PC-3 (cell line): ENCODE data around the gene TSC22D4. TPM values are rescaled to one million over a fixed set of nuclear protein-coding genes. Genes with fewer than 3 reads are reported as not detected.
"Not testable (repeated sequence)": the region's sequence is repeated elsewhere in the genome, so short reads cannot be mapped to it uniquely, and the experiment has no call there.

ENCODE experiments used
- ATAC-seq: fragments of 200-7000 bp; cut with Tn5 transposase; 2 replicates; pipeline ENCODE4 v1.9.1; 2020; ENCODE audit warnings: mild to moderate bottlenecking, moderate library complexity
- BruUV-seq: library from RNA; stranded (reverse); fragments of 400-500 nt; replicated peaks from 2 replicates; lab custom pipeline; 2021; lab: Mats Ljungman, UMichigan
- CTCF ChIA-PET: fragments of 300-600 bp; sonication (Branson Sonifier 250); formaldehyde crosslinking; loops from one replicate; lab custom pipeline; 2022; ENCODE audit warnings: antibody characterized with exemption; lab: Charles Lee
- POLR2A ChIA-PET: fragments of 300-600 bp; sonication (Branson Sonifier 250); formaldehyde crosslinking; loops from one replicate; lab custom pipeline; 2022; ENCODE audit warnings: antibody characterized with exemption; ENCODE audit not compliant: unreplicated experiment; lab: Charles Lee
- DNase-seq: peaks from one replicate; pipeline ENCODE4 v3.0.0-alpha.2; 2015
- H2AFZ ChIP-seq: fragments of 300-600 bp; sonication (generic); 2 replicates; pipeline ENCODE4 v1.6.0; 2016; ENCODE audit warnings: antibody characterized with exemption, low read length
- H3F3A ChIP-seq: fragments of 300-600 bp; sonication (generic); one replicate; pipeline ENCODE4 v1.6.0; 2017; ENCODE audit warnings: antibody characterized with exemption, low read length, control low read depth, mild to moderate bottlenecking; ENCODE audit not compliant: unreplicated experiment
- H3K27ac ChIP-seq: fragments of 300-600 bp; sonication (generic); 2 replicates; pipeline ENCODE4 v1.5.1; 2016; ENCODE audit warnings: mild to moderate bottlenecking, low read length
- H3K27me3 ChIP-seq: fragments of 300-600 bp; sonication (generic); 2 replicates; pipeline ENCODE4 v1.6.1; 2016; ENCODE audit warnings: low read length, mixed read lengths
- H3K36me3 ChIP-seq: fragments of 300-600 bp; sonication (generic); 2 replicates; pipeline ENCODE4 v1.6.1; 2016; ENCODE audit warnings: low read depth, mixed run types, low read length, mixed read lengths
- H3K4me1 ChIP-seq: fragments of 300-600 bp; sonication (generic); 2 replicates; pipeline ENCODE4 v1.5.1; 2016; ENCODE audit warnings: low read length; ENCODE audit not compliant: insufficient read depth
- H3K4me2 ChIP-seq: fragments of 300-600 bp; sonication (generic); 2 replicates; pipeline ENCODE4 v1.6.0; 2016; ENCODE audit warnings: low read length
- H3K4me3 ChIP-seq: fragments of 300-600 bp; sonication (generic); 2 replicates; pipeline ENCODE4 v1.5.1; 2016; ENCODE audit warnings: mild to moderate bottlenecking, low read length, mixed read lengths
- H3K79me2 ChIP-seq: fragments of 300-600 bp; sonication (generic); 2 replicates; pipeline ENCODE4 v1.6.1; 2017; ENCODE audit warnings: low read length, mixed read lengths
- H3K9ac ChIP-seq: fragments of 300-600 bp; sonication (generic); 2 replicates; pipeline ENCODE4 v1.6.0; 2016; ENCODE audit warnings: mild to moderate bottlenecking, low read length
- H3K9me2 ChIP-seq: fragments of 300-600 bp; sonication (generic); replicated peaks from 2 replicates; pipeline ENCODE4 v1.6.1; 2016; ENCODE audit warnings: mixed run types, low read length, mixed read lengths
- H3K9me3 ChIP-seq: fragments of 300-600 bp; sonication (generic); 2 replicates; pipeline ENCODE4 v1.6.1; 2016; ENCODE audit warnings: low read length, mixed read lengths
- H4K20me1 ChIP-seq: fragments of 300-600 bp; sonication (generic); 2 replicates; pipeline ENCODE4 v1.6.1; 2016; ENCODE audit warnings: low read length, mixed read lengths
- CTCF ChIP-seq: fragments of 300-600 bp; sonication (generic); conservative IDR thresholded peaks from 2 replicates; pipeline ENCODE4 v1.5.1; 2017; ENCODE audit warnings: antibody characterized with exemption, low read depth, mild to moderate bottlenecking, low read length
- EZH2 ChIP-seq: fragments of 300-600 bp; sonication (generic); IDR thresholded peaks from one replicate; pipeline ENCODE4 v1.6.1; 2017; ENCODE audit warnings: antibody characterized with exemption, mild to moderate bottlenecking, low read length; ENCODE audit not compliant: unreplicated experiment
- EZH2phosphoT487 ChIP-seq: fragments of 300-600 bp; sonication (generic); IDR thresholded peaks from 2 replicates; pipeline ENCODE4 v1.6.1; 2018; ENCODE audit warnings: mild to moderate bottlenecking, antibody characterized with exemption, low read length, borderline replicate concordance
- intact Hi-C: fragments of 100-400 bp; cut with micrococcal nuclease; formaldehyde crosslinking; loops from 2 replicates; pipeline ENCODE4 v1.9.0; 2023
- total RNA-seq: library from RNA; depleted of rRNA; stranded (reverse); fragments of >200 nt; gene quantifications from 2 replicates; pipeline ENCODE4 v1.2.3, GENCODE V29; 2014

Gene TSC22D4
- total RNA-seq, 1 experiment from 2014 or later = 57.1 TPM

DNA sequence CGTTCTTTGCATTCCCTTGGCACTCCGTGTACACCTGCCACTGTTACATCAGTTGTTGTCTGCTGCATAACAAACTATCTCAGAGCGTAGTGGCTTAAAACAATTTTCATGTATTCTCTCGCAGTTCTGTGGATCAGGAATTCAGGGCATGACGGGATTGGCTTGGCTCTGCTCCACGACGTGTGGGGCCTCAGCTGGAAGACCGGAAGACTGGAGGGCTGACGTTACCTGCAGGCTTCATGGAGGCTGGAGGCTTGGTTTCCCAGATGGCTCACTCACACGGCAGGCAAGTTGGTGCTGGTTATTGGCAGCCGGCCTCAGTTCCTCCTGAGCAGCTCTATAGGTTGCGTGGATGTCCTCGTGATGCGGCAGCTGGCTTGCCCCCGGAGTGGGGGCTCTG, 30.2 kb upstream of the TSC22D4 start:
- Histone ChIP-seq H2AFZ (no peak overlapping the region), H3K4me2 (no peak overlapping the region), H3K4me3 (no peak overlapping the region), H3K4me1 (no peaks in the 10 kb centered on the region), H3F3A (no peaks in the 10 kb centered on the region), H4K20me1 (no peaks in the 10 kb centered on the region), H3K9ac (no peak overlapping the region), H3K79me2 (no peaks in the 10 kb centered on the region), H3K27ac (no peak overlapping the region), H3K36me3 (no peaks in the 10 kb centered on the region), H3K27me3 (no peaks in the 10 kb centered on the region), H3K9me3 (no peaks in the 10 kb centered on the region), H3K9me2 (no peaks in the 10 kb centered on the region)
- ATAC-seq (no peak), DNase-seq (no peak)
- ChIA-PET CTCF (no interaction called here), POLR2A (no interaction called here)
- intact Hi-C loops = no loop called here
- TF ChIP-seq CTCF (no peak), EZH2phosphoT487 (no peak), EZH2 (no peak)
- BruUV-seq = no TSS peak

DNA sequence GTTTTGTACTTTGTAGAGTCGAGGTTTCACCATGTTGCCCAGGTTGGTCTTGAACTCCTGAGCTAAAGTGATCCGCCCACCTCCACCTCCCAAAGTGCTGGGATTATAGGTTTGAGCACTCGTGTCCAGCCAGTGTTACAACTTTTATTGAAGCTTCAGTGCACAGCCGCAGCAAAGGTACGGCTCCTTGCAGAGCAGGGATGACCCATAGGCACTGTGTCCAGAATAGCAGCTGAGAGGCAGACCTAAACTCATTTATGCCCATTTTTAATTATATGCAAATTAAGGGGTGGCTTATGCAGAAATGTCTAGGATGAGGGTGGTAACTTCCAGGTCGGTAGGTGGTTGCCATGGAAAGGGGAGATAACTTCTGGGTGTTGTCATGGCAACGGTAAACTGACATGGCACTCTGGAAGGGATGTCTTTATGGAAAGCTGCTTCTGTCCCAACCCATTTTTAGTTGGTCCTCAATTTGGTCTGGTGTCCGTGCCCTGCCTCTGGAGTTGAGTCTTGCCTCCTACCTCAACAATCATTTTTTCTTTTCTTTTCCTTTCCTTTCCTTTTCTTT, 27.4 kb upstream of the TSC22D4 start:
- Histone ChIP-seq H4K20me1 (no peaks in the 10 kb centered on the region), H3K27ac (no peak overlapping the region), H3K36me3 (no peaks in the 10 kb centered on the region), H3K9me2 (no peaks in the 10 kb centered on the region), H3F3A (no peaks in the 10 kb centered on the region), H3K27me3 (no peaks in the 10 kb centered on the region), H3K4me2 (no peak overlapping the region), H3K9me3 (no peaks in the 10 kb centered on the region), H3K4me3 (no peak overlapping the region), H2AFZ (no peak overlapping the region), H3K79me2 (no peaks in the 10 kb centered on the region), H3K4me1 (no peaks in the 10 kb centered on the region), H3K9ac (no peak overlapping the region)
- BruUV-seq = no TSS peak
- TF ChIP-seq EZH2phosphoT487 (no peak), CTCF (no peak), EZH2 (no peak)
- intact Hi-C loops = no loop called here
- no peak for ATAC-seq
- ChIA-PET POLR2A (no interaction called here), CTCF (interaction anchor here (0.6 kb wide), 1 partner anchor 66 kb away, joined by 6 read pairs; no protein-coding TSS in a partner anchor)
- no peak for DNase-seq

GRCh38 chr7:100504887-100505611, 26.0 kb upstream of the TSC22D4 start:
- H2AFZ ChIP-seq = no peak overlapping the region
- no peak for DNase-seq
- no peak overlapping the region for H3K9ac ChIP-seq
- H3K4me2 ChIP-seq = no peak overlapping the region
- ATAC-seq = no peak
- intact Hi-C loops = no loop called here
- H3K4me1 ChIP-seq = no peaks in the 10 kb centered on the region
- no peaks in the 10 kb centered on the region for H3F3A ChIP-seq
- ChIA-PET CTCF (no interaction called here), POLR2A (no interaction called here)
- H3K9me3 ChIP-seq = no peaks in the 10 kb centered on the region
- no peaks in the 10 kb centered on the region for H3K9me2 ChIP-seq
- H3K27me3 ChIP-seq = no peaks in the 10 kb centered on the region
- H3K27ac ChIP-seq = no peak overlapping the region
- H3K36me3 ChIP-seq = no peaks in the 10 kb centered on the region
- no peaks in the 10 kb centered on the region for H3K79me2 ChIP-seq
- no TSS peak for BruUV-seq
- TF ChIP-seq EZH2phosphoT487 (no peak), EZH2 (no peak), CTCF (no peak)
- H4K20me1 ChIP-seq = no peaks in the 10 kb centered on the region
- H3K4me3 ChIP-seq = no peak overlapping the region

GRCh38 chr7:100504031-100504430, 25.0 kb upstream of the TSC22D4 start:
- H3F3A ChIP-seq, ATAC-seq, H3K9me3 ChIP-seq, H2AFZ ChIP-seq, DNase-seq, H4K20me1 ChIP-seq, intact Hi-C loops, H3K9me2 ChIP-seq, BruUV-seq, H3K36me3 ChIP-seq, H3K4me2 ChIP-seq, H3K27me3 ChIP-seq, CTCF ChIA-PET, POLR2A ChIA-PET, H3K4me1 ChIP-seq, H3K79me2 ChIP-seq, H3K27ac ChIP-seq, H3K4me3 ChIP-seq, H3K9ac ChIP-seq: not testable (repeated sequence)
